T-helper 17 cell (primary cell): ENCODE measurements around the gene EGFL6. TPM values are rescaled to one million over a fixed set of nuclear protein-coding genes. Genes with fewer than 3 reads are reported as not detected.
"Not testable (repeated sequence)": the region's sequence is repeated elsewhere in the genome, so short reads cannot be mapped to it uniquely, and the experiment has no call there.

ENCODE experiments used
- ATAC-seq: fragments of 150-1000 bp; cut with Tn5 transposase; 2 replicates; pipeline ENCODE4 v1.10.0; 2021; ENCODE audit warnings: mild to moderate bottlenecking, moderate library complexity
- DNase-seq, 3 donors: peaks; one replicate each; pipeline versions ENCODE4 v3.0.0 to v3.0.0-alpha.2; 2020 to 2021
- H3K9me3 ChIP-seq: one replicate; pipeline ENCODE4 v1.7.0; 2013; ENCODE audit warnings: low read length, mild to moderate bottlenecking; ENCODE audit not compliant: control insufficient read depth, poor library complexity, severe bottlenecking
- H3K27ac Mint-ChIP-seq: one replicate; pipeline ENCODE4 v1.8.0; 2022; ENCODE audit warnings: mild to moderate bottlenecking, moderate library complexity, mixed read lengths
- H3K27me3 Mint-ChIP-seq: one replicate; pipeline ENCODE4 v1.8.0; 2022; ENCODE audit warnings: mixed read lengths
- H3K36me3 Mint-ChIP-seq: one replicate; pipeline ENCODE4 v1.8.0; 2022; ENCODE audit warnings: low read depth, mixed read lengths
- H3K4me1 Mint-ChIP-seq: one replicate; pipeline ENCODE4 v1.8.0; 2022; ENCODE audit warnings: mild to moderate bottlenecking, mixed read lengths
- H3K4me3 Mint-ChIP-seq: one replicate; pipeline ENCODE4 v1.8.0; 2022; ENCODE audit warnings: mild to moderate bottlenecking, moderate library complexity, mixed read lengths
- total RNA-seq, 4 donors: library from RNA in 2 of 4; stranded (reverse) in 2 of 4; gene quantifications; one replicate each; pipeline ENCODE4 v1.2.3 and lab custom pipeline; 2022 to 2026

EGFL6 gene
- total RNA-seq, 2 donors from 2014 or later: not detected

- H3K9me3 ChIP-seq: no peaks in the 10 kb centered on the region
- no peak for ATAC-seq
- Mint-ChIP-seq H3K27me3 (no peaks in the 10 kb centered on the region), H3K36me3 (peaks cover 5% of the 10 kb centered on the region), H3K4me1 (peaks cover 5% of the 10 kb centered on the region), H3K4me3 (no peak overlapping the region), H3K27ac (no peak overlapping the region)
- DNase-seq: no peak
Observed at GRCh38 chrX:13666836-13667235, 97.4 kb downstream of the EGFL6 start.

GRCh38 chrX:13667919-13668318, 98.5 kb downstream of the EGFL6 start:
- H3K9me3 ChIP-seq: no peaks in the 10 kb centered on the region
- Mint-ChIP-seq H3K4me1 (peaks cover 2% of the 10 kb centered on the region), H3K36me3 (peaks cover 5% of the 10 kb centered on the region), H3K27ac (no peak overlapping the region), H3K27me3 (no peaks in the 10 kb centered on the region), H3K4me3 (no peak overlapping the region)
- DNase-seq (no peak), ATAC-seq (no peak)

- ATAC-seq (peak; percentile 93), DNase-seq (peak in 2 of 3 donors; percentile 17 to 39)
- Mint-ChIP-seq H3K36me3 (peaks cover 5% of the 10 kb centered on the region), H3K27me3 (no peaks in the 10 kb centered on the region), H3K4me3 (peak overlapping the region; percentile 28), H3K27ac (peak overlapping the region; percentile 92), H3K4me1 (peaks cover 2% of the 10 kb centered on the region)
- H3K9me3 ChIP-seq: no peaks in the 10 kb centered on the region
Observed at GRCh38 chrX:13669246-13669737, 99.9 kb downstream of the EGFL6 start.

- peak overlapping the region; percentile 92 for H3K27ac Mint-ChIP-seq
- not testable (repeated sequence) for H3K4me1 Mint-ChIP-seq, DNase-seq, ATAC-seq, H3K9me3 ChIP-seq, H3K4me3 Mint-ChIP-seq, H3K27me3 Mint-ChIP-seq, H3K36me3 Mint-ChIP-seq
Observed at GRCh38 chrX:13669755-13670154, 100.4 kb downstream of the EGFL6 start.

- H3K4me1 Mint-ChIP-seq: peaks cover 2% of the 10 kb centered on the region
Observed at GRCh38 chrX:13670197-13670596, 100.8 kb downstream of the EGFL6 start.

GRCh38 chrX:13673016-13673415, 103.6 kb downstream of the EGFL6 start:
- ATAC-seq (no peak), DNase-seq (no peak)
- H3K27me3 Mint-ChIP-seq: no peaks in the 10 kb centered on the region
- H3K4me3 Mint-ChIP-seq: no peak overlapping the region
- H3K9me3 ChIP-seq: no peaks in the 10 kb centered on the region
- peaks cover 2% of the 10 kb centered on the region for H3K4me1 Mint-ChIP-seq
- no peak overlapping the region for H3K27ac Mint-ChIP-seq
- H3K36me3 Mint-ChIP-seq: peaks cover 5% of the 10 kb centered on the region

More at GRCh38 chrX:13670197-13670596, 100.8 kb downstream of the EGFL6 start:
- no peaks in the 10 kb centered on the region for H3K9me3 ChIP-seq
- DNase-seq (no peak), ATAC-seq (no peak)
- H3K36me3 Mint-ChIP-seq: peaks cover 5% of the 10 kb centered on the region
- no peak overlapping the region for H3K4me3 Mint-ChIP-seq
- H3K27ac Mint-ChIP-seq: peak overlapping the region; percentile 92
- no peaks in the 10 kb centered on the region for H3K27me3 Mint-ChIP-seq

- H3K4me3 Mint-ChIP-seq: no peak overlapping the region
- no peaks in the 10 kb centered on the region for H3K27me3 Mint-ChIP-seq
- DNase-seq (no peak), ATAC-seq (no peak)
- H3K27ac Mint-ChIP-seq: no peak overlapping the region
- H3K9me3 ChIP-seq: no peaks in the 10 kb centered on the region
- no peaks in the 10 kb centered on the region for H3K36me3 Mint-ChIP-seq
- peaks cover 4% of the 10 kb centered on the region for H3K4me1 Mint-ChIP-seq
Observed at GRCh38 chrX:13676885-13677284, 107.5 kb downstream of the EGFL6 start.

- DNase-seq, H3K4me3 Mint-ChIP-seq, H3K4me1 Mint-ChIP-seq, H3K9me3 ChIP-seq, H3K27ac Mint-ChIP-seq, H3K36me3 Mint-ChIP-seq, ATAC-seq, H3K27me3 Mint-ChIP-seq: not testable (repeated sequence)
Observed at GRCh38 chrX:13679700-13680099, 110.3 kb downstream of the EGFL6 start.

- no peak for ATAC-seq
- H3K36me3 Mint-ChIP-seq: no peaks in the 10 kb centered on the region
- peaks cover 8% of the 10 kb centered on the region for H3K4me1 Mint-ChIP-seq
- no peaks in the 10 kb centered on the region for H3K9me3 ChIP-seq
- H3K27ac Mint-ChIP-seq: no peak overlapping the region
- H3K27me3 Mint-ChIP-seq: no peaks in the 10 kb centered on the region
- no peak for DNase-seq
- no peak overlapping the region for H3K4me3 Mint-ChIP-seq
Observed at GRCh38 chrX:13681595-13681994, 112.2 kb downstream of the EGFL6 start.

Other genes starting within 250 kb of the EGFL6 start
- gene ATXN3L, start 249.5 kb upstream of the EGFL6 start, total RNA-seq: not detected
- gene TCEANC, start 83.5 kb downstream of the EGFL6 start, total RNA-seq: 1 to 10 TPM; 7.8 to 8.8 TPM
- 10 to 100 TPM; 21.8 to 34.0 TPM for gene RAB9A, start 119.5 kb downstream of the EGFL6 start, total RNA-seq
- gene TRAPPC2, start 165.0 kb downstream of the EGFL6 start, total RNA-seq: 10 to 100 TPM; 31.9 to 35.8 TPM
- 10 to 100 TPM; 54.7 to 72.1 TPM for gene OFD1, start 165.1 kb downstream of the EGFL6 start, total RNA-seq
- not detected for gene GPM6B, start 247.5 kb downstream of the EGFL6 start, total RNA-seq